GM12891 (cell line): Measurements from ENCODE around the gene ALOX15.

Experiments used
- POLR2A ChIP-seq: IDR thresholded peaks from 2 replicates; pipeline ENCODE4 v1.6.1; 2011; ENCODE audit warnings: low read depth, low read length, control low read depth
- POLR2AphosphoS5 ChIP-seq: IDR thresholded peaks from 2 replicates; pipeline ENCODE4 v1.6.1; 2011; ENCODE audit warnings: low read depth, low read length, control low read depth

DNA sequence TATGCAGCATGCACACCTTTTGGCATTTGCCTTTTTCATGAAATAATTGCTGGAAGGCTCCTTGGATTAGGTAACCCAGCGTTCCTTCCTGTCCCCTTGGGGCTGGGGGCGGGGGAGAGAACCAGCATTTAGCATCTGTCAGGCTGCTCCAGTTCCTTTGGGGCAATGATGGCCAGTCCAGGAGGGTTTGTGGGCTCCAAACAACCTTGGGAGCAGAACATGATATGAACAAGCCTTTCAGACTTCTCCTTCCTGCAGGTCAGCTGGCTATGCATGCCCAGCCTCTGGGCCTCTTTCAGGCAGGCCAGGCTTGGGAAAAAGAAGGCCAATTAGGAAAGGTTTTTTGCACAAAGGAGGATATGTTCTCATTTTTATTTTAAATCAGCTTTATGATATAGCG, 58.3 kb downstream of the ALOX15 start:
- TF ChIP-seq POLR2A, result no peak
- no peak for TF ChIP-seq POLR2AphosphoS5
